ENCODE results near the gene HABP4.

The HABP4 gene

DNA sequence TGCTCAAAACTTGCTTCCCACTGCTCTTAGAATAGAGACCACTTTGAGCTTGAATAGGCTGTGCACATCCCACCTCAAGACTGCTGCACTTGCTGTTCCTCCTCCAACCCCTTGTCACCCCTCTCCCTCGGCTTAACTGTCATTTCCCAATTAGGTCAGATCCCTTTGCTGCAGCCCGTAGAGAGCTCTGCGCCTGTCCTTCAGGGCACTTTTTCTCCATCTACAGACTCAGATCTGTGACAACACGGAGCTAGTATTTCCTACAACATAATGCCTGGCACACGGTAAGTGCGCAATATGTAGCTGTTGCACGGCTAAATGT lies 485 bp upstream of the HABP4 start:
- H3K27ac ChIP-seq = peak overlapping the region; percentile 64; the same call in 1 of the 2 replicates
- TF ChIP-seq, protein P1, sequence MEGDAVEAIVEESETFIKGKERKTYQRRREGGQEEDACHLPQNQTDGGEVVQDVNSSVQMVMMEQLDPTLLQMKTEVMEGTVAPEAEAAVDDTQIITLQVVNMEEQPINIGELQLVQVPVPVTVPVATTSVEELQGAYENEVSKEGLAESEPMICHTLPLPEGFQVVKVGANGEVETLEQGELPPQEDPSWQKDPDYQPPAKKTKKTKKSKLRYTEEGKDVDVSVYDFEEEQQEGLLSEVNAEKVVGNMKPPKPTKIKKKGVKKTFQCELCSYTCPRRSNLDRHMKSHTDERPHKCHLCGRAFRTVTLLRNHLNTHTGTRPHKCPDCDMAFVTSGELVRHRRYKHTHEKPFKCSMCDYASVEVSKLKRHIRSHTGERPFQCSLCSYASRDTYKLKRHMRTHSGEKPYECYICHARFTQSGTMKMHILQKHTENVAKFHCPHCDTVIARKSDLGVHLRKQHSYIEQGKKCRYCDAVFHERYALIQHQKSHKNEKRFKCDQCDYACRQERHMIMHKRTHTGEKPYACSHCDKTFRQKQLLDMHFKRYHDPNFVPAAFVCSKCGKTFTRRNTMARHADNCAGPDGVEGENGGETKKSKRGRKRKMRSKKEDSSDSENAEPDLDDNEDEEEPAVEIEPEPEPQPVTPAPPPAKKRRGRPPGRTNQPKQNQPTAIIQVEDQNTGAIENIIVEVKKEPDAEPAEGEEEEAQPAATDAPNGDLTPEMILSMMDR (IDR thresholded peaks at IDR 0.05) = no peak
- no peak for TF ChIP-seq ZFX (IDR thresholded peaks at IDR 0.05; ENCODE audit: borderline replicate concordance)

DNA sequence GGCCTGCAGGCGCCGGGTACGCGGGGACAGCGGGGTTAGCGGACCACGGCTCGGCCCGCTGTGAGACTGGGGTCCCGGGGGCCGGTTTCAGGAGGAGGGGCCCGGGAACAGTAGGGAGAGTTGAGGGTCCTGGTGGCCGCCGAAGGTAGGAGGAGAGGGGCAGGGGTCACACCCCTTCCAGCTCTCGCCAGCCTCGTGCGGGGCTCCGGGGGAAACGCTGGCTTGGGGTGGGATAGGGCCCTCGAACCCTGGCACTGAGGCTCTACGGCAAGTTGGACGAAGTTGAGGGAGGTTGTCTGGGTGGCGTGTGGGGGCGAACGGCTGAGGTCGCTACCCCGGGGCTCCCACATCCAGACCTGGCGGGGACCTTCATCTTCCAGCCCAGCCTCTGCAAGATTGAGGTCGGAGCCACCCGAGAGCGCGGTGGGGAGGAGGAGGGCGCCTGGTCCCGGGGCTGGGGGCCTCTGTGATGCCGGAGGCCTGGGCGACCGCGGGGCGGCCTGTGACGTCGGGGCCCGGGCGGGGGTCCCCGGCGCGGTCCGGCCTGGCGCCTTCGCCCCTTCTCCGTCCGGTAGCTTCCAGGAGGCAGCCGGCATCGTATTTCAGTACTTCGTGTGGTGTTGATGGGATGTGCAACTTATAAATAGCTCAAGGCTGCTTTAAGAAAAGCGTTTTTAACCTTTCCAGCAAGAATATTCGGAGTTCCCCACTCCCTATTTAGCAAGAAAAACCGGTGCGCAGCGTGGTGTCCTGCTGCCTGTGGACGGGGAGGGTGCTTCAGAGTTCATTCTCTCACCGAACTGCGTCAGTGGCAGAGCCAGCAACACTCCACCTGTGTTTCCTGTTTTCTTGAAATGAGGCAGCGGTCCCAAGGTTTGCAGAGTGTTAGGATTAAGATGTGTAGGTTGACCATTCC lies 902 bp downstream of the HABP4 start:
- TF ChIP-seq, protein P1 (IDR thresholded peaks at IDR 0.05) = no peak
- no peak for TF ChIP-seq ZFX (IDR thresholded peaks at IDR 0.05; ENCODE audit: borderline replicate concordance)
- H3K27ac ChIP-seq = peak overlapping the region; percentile 64

- no peak for TF ChIP-seq ZFX (IDR thresholded peaks at IDR 0.05; ENCODE audit: borderline replicate concordance)
- TF ChIP-seq, protein P1 (IDR thresholded peaks at IDR 0.05) = peak; percentile 39
- H3K27ac ChIP-seq = no peak overlapping the region
These were observed 3.7 kb downstream of the HABP4 start for GRCh38 chr9:96453625-96454024.

GRCh38 chr9:96457266-96457665 lies 7.3 kb downstream of the HABP4 start:
- TF ChIP-seq, protein P1 (IDR thresholded peaks at IDR 0.05) = no peak
- TF ChIP-seq ZFX (IDR thresholded peaks at IDR 0.05; ENCODE audit: borderline replicate concordance) = no peak
- no peak overlapping the region for H3K27ac ChIP-seq

DNA sequence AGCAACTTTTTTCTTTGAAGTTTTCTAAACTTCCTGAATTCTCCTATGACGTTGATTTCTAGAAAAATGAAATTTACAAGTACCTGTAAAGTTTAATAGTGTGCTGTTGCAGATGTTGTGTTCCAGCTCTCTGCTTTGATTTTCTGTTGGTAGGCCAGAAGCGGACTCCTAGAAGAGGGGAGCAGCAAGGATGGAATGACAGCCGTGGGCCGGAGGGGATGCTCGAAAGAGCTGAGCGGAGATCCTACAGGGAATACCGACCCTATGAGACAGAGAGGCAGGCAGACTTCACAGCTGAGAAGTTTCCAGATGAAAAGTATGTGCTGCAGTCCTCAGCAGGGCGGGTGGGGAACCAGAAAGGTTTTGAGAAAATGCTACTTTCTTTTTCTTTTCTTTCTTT lies 8.3 kb downstream of the HABP4 start:
- no peak for TF ChIP-seq ZFX (IDR thresholded peaks at IDR 0.05; ENCODE audit: borderline replicate concordance)
- TF ChIP-seq, protein P1 (IDR thresholded peaks at IDR 0.05) = no peak

DNA sequence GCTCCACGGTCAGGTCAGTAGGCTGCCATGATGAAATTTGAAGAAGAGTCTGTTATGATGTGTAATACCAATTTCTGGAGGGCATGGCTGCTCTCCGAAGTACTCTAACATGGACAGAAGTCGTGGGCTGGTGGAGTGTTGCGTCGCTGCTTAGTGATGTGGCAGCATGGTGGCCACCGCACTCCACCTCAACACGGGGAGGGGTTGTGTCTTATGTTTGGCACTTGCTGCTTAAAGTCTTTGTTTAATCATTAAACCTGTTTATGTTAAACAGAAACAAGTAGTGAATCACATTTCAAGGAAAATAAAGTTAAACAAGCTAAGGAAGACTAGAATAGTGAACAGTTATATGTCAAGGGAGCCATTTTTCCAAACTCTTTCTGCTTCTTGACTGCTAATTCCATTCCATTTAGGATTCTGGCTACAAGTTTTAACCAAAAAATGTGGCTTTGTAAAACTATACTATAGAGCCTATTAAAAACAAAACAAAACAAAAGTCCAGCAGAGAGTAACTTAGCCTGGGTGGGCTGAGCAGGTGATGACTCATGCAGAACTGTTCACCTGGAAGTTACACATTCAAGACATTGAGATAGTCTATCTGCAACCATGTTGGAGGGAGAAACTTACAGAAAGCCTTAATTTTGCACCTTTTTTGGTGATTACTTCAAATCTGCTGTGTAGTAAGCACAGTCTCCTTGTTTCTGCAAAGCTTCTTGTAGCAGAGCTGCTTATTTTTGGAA lies 9.5 kb downstream of the HABP4 start:
- no peak overlapping the region for H3K27ac ChIP-seq
- TF ChIP-seq ZFX (IDR thresholded peaks at IDR 0.05; ENCODE audit: borderline replicate concordance) = no peak
- TF ChIP-seq, protein P1 (IDR thresholded peaks at IDR 0.05) = no peak

More for the DNA sequence above, 8.3 kb downstream of the HABP4 start:
- H3K27ac ChIP-seq = no peak overlapping the region

GRCh38 chr9:96460470-96460869 lies 10.5 kb downstream of the HABP4 start:
- TF ChIP-seq, protein P1 (IDR thresholded peaks at IDR 0.05) = no peak
- no peak for TF ChIP-seq ZFX (IDR thresholded peaks at IDR 0.05; ENCODE audit: borderline replicate concordance)
- no peak overlapping the region for H3K27ac ChIP-seq

Data from 22Rv1 (cell line).